Fibroblast of the aortic adventitia (primary cell): ENCODE data around the gene WDR87. TPM values are rescaled to one million over a fixed set of nuclear protein-coding genes. Genes with fewer than 3 reads are reported as not detected.

ENCODE experiments used
- DNase-seq: peaks from one replicate; pipeline ENCODE4 v3.0.0-alpha.2; 2010; ENCODE audit warnings: low read depth
- H3K4me3 ChIP-seq: 2 replicates; pipeline ENCODE4 v1.5.1; 2011; ENCODE audit warnings: low read depth, mild to moderate bottlenecking, control low read depth, low read length, moderate library complexity
- CTCF ChIP-seq: IDR thresholded peaks from 2 replicates; pipeline ENCODE4 v1.5.1; 2011; ENCODE audit warnings: mild to moderate bottlenecking, low read length, control low read depth, inconsistent platforms; ENCODE audit not compliant: insufficient read depth
- total RNA-seq: library from RNA; depleted of rRNA; stranded (reverse); fragments of >200 nt; gene quantifications from 2 replicates; pipeline ENCODE4 v1.2.3, GENCODE V29; 2012; ENCODE audit warnings: low replicate concordance

WDR87 gene
- total RNA-seq, 1 donor: not detected

- DNase-seq: no peak
- no peak for TF ChIP-seq CTCF
- H3K4me3 ChIP-seq: no peak overlapping the region
Measured at GRCh38 chr19:37950471-37951175, 44.2 kb upstream of the WDR87 start.

GRCh38 chr19:37948362-37948761 is 42.0 kb upstream of the WDR87 start:
- DNase-seq: no peak
- no peak overlapping the region for H3K4me3 ChIP-seq
- no peak for TF ChIP-seq CTCF

DNA sequence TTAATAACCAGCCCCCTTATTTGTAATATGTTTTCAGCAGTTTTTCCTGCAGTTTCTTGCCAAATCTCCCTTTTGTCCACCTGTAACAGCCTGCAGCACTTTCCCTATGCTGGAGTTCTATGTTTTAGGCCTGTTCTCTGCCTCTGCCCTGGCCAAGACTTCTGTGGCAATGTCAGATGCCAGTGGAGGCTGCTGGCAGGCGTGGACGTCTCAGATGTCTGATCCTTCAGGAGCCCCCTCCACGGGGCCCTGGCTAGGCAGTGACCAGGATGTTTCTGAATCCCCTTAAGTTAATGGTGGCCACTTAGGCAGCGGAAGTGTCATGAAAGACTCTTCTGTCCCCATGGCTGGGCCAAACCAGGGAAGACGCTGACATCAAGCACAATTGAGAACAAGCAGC is 41.4 kb upstream of the WDR87 start:
- TF ChIP-seq CTCF: no peak
- no peak overlapping the region for H3K4me3 ChIP-seq
- no peak for DNase-seq

DNA sequence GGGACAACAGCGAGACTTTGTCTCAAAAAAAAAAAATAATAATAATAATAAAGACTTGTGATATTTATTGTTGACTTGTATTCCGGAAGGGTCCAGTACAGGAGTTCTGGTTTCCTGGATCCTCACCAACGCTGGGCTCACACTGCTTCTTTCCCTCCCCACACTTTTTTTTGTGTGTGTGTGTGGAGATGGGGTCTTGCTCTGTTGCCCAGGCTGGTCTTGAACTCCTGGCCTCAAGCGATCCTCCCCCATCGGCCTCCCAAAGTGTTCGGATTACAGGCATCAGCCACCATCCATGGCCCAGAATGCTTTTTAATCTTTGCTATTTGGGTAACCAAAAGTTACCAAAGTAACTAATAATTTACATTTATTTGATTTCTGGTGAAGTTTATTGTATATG is 39.7 kb upstream of the WDR87 start:
- TF ChIP-seq CTCF: no peak
- no peak for DNase-seq
- H3K4me3 ChIP-seq: no peak overlapping the region

DNA sequence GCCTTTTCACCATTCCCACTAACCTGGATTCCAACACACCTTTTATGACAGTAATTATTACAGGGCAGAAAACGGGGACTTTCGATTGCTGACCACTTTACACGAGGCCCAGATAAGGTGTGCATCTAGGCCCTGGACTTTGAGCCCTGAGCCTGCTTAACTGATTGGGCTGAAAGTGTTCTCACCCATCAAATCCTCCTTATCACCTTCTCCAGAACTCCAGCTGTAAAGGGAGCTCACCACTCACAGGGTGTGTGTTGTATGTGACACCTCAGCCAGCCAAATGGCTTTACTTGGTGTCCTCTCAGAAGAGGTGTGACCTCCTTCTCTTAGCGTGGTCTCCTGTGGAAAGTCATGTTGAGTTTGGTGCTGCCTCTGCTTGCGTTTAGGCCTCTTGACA is 37.1 kb upstream of the WDR87 start:
- no peak overlapping the region for H3K4me3 ChIP-seq
- TF ChIP-seq CTCF: no peak
- DNase-seq: no peak

DNA sequence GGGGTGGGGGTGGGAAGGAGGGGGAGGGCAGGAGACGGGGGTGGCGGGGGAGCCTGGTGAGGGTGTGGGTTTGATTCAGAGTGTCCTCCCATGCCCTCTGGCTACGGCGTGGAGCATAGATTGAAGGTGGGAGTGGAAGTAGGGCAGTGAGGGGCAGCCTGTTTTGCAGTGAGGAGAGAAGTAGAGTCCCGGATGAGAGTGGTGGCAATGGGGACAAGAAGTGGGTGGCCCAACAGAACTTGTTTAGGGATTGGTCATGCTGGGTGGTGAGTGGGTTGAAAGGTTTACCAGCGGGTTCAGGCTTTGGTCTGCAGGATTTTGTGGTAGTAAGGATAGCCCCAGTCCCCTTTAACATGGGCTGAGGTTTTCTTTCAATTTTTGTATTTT is 36.1 kb upstream of the WDR87 start:
- no peak overlapping the region for H3K4me3 ChIP-seq
- DNase-seq: no peak
- TF ChIP-seq CTCF: no peak
